Prostate gland (tissue), 2 donors: ENCODE measurements around the gene CDC42BPA.

Experiments used
- CTCF ChIP-seq, 4 experiments: fragments of 200-600 bp in 2 of 4; fragments of 450-650 bp in 2 of 4; sonication (generic) in 2 of 4; IDR thresholded peaks; 1 replicate in 3 of 4; 2 replicates in 1 of 4; pipeline ENCODE4 v1.5.1; 2016 to 2019; ENCODE audit warnings: antibody characterized with exemption in 4 of 4, mild to moderate bottlenecking in 2 of 4, moderate library complexity in 2 of 4
- POLR2AphosphoS5 ChIP-seq: sonication (generic); formaldehyde crosslinking; IDR thresholded peaks from one replicate; pipeline ENCODE4 v1.6.1; 2017; ENCODE audit warnings: antibody characterized with exemption

DNA sequence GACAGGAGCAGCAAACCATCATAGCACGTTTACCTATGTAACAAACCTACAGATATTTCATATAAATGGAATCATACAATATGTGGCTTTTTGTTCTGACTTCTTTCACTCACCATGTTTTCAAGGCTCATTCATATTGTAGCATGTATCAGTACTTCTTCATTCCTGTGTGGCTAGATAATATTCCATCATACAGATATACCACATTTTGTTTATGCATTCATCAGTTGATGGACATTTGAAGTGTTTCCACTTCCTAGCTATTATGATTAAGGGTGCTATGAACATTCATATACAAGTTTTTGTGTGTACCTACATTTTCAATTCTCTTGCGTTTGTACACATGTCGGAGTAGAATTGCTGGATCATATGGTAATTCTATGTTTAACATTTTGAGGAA lies 90.1 kb downstream of the CDC42BPA start:
- TF ChIP-seq POLR2AphosphoS5: no peak
- TF ChIP-seq CTCF (IDR thresholded peaks at IDR 0.05): no peak
